SK-N-MC (cell line): Measurements from ENCODE around the gene PPFIA4.

Source experiments
- DNase-seq: peaks from one replicate; pipeline ENCODE4 v3.0.0-alpha.2; 2011; ENCODE audit warnings: low read depth, low spot score
- H3K27ac ChIP-seq: fragments of 200-600 bp; sonication (generic); 2 replicates; pipeline ENCODE4 v1.5.1; 2016; ENCODE audit warnings: mixed run types
- H3K36me3 ChIP-seq: fragments of 200-600 bp; sonication (generic); 2 replicates; pipeline ENCODE4 v1.6.1; 2017; ENCODE audit warnings: antibody characterized with exemption, low read length, mixed read lengths; ENCODE audit not compliant: insufficient read depth
- H3K4me3 ChIP-seq: fragments of 200-600 bp; sonication (generic); 2 replicates; pipeline ENCODE4 v1.5.1; 2016
- H3K9ac ChIP-seq: fragments of 200-600 bp; sonication (generic); 2 replicates; pipeline ENCODE4 v1.8.0; 2017; ENCODE audit warnings: mixed run types, mixed read lengths; ENCODE audit not compliant: insufficient read length
- H3K9me3 ChIP-seq: fragments of 200-600 bp; sonication (generic); 2 replicates; pipeline ENCODE4 v1.6.1; 2017; ENCODE audit warnings: low read depth, mild to moderate bottlenecking, antibody characterized with exemption, low read length, moderate library complexity, mixed read lengths
- EZH2 ChIP-seq: fragments of 200-600 bp; sonication (generic); IDR thresholded peaks from one replicate; pipeline ENCODE4 v1.6.1; 2017; ENCODE audit warnings: antibody characterized with exemption
- FOXP2 ChIP-seq: optimal IDR thresholded peaks from 2 replicates; pipeline ENCODE3; 2011; ENCODE audit warnings: mild to moderate bottlenecking, moderate library complexity; ENCODE audit not compliant: insufficient read depth; ENCODE audit errors: extremely low read length, control extremely low read depth
- POLR2AphosphoS5 ChIP-seq: IDR thresholded peaks from 2 replicates; pipeline ENCODE4 v1.6.1; 2012; ENCODE audit warnings: mild to moderate bottlenecking, low read depth, low read length, borderline replicate concordance

The PPFIA4 gene

DNA sequence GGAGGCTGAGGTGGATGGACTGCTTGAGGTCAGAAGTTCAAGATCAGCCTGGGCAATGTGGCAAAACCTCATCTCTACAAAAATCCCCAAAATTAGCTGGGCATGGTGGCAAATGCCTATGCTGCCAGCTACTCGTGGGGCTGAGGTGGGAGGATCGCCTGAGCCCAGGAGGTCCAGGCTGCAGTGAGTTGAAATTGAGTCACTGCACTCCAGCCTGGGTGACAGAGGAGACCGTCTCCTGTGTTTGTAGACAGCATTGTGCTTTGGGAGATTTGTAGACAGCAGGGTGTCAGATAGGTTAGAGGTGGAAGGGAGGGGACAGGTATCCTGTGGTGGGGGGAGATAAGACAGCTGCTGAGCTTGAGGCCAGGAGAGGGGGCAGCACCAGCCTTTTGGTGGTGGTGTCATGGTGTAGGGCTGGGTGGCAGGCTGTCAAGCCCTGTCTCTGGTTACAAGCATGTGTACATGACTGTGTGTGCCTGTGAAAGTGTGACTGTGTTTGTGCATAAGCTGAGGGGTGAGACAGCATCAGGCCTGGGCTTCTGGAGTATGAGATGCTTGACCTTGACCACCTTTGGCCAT is 15.2 kb downstream of the PPFIA4 start:
- no peak overlapping the region for H3K4me3 ChIP-seq
- no peak overlapping the region for H3K27ac ChIP-seq
- no peak overlapping the region for H3K9ac ChIP-seq
- TF ChIP-seq EZH2 (no peak), POLR2AphosphoS5 (no peak), FOXP2 (no peak)
- no peak for DNase-seq
- no peaks in the 10 kb centered on the region for H3K36me3 ChIP-seq
- no peaks in the 10 kb centered on the region for H3K9me3 ChIP-seq

DNA sequence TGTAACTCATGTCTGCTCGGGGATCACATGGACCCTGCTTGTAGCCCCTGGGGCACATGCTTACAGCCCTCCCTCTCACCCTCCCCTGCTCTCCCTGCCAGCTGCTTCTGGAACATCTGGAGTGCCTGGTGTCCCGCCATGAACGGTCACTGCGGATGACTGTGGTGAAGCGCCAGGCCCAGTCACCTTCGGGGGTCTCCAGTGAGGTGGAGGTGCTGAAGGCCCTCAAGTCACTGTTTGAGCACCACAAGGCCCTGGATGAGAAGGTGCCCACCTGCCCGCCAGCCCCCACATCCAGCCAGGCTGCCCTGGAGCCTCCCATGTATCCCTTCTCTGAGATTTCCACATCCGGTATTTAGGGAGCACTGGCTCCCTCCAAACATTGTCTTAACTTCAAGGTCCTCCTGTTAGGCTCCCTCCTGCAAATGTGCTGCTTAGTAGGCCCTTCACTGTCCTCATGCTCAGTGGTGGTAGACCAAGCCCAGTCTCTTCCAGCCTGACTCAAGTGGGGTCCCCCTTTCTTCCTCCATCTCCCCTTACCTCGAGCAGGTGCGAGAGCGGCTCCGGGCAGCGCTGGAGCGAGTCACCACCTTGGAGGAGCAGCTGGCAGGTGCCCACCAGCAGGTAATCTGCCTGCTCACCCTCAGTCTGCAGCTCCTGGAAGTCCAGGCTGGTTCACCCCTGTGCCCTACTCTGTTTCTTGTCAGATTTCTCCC is 17.7 kb downstream of the PPFIA4 start:
- no peaks in the 10 kb centered on the region for H3K9me3 ChIP-seq
- H3K9ac ChIP-seq, result no peak overlapping the region
- TF ChIP-seq POLR2AphosphoS5 (no peak), EZH2 (no peak), FOXP2 (no peak)
- no peak overlapping the region for H3K4me3 ChIP-seq
- no peak for DNase-seq
- H3K36me3 ChIP-seq, result no peaks in the 10 kb centered on the region
- no peak overlapping the region for H3K27ac ChIP-seq

DNA sequence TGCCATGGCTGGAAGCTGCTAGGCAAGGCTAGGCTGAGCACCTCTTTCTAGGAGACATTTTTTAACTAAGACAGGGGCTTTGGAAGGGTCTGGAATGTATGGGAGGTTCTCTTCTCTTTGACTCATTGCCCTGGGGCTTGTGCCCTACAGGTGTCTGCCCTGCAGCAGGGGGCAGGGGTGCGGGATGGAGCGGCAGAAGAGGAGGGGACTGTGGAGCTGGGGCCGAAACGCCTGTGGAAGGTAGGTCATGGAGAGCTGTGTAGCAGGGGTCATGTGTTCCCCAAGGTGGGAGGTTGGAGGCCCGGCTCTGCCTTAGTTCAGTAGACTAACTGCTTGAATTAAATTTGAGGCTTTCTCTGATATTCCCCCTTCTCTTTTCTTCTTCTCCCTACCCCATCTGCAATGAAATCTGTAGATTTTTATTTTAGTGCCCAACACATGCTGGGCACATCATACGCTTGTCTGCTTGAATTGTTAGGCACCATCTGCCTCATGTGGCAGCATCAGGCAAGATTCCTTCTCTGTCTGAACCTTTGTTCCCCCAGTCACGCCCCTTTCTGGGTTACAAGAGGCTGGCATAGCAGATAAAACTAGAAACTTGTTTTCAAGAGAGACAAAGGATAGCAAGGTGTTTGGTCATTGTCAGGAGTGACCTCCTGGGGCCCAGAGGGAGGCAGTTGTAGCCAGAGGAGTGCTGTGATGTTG is 18.4 kb downstream of the PPFIA4 start:
- DNase-seq, result no peak

DNA sequence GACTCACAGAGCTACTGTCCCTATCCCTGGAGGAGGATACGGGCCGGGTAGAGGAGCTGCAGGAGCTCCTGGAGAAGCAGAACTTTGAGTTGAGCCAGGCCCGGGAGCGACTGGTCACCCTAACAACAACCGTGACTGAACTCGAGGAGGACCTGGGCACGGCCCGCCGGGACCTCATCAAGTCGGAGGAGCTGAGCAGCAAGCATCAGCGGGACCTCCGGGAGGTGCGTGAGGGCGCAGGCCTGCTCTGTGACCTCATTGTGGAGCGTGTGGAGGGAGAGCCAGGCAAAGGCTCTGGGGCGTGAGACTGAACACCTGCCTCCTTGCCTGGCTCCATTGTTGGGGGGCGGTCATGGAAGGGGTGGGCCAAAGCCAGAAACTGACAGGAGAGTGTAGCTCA is 19.0 kb downstream of the PPFIA4 start:
- no peak overlapping the region for H3K27ac ChIP-seq
- TF ChIP-seq FOXP2 (no peak), POLR2AphosphoS5 (no peak), EZH2 (no peak)
- H3K4me3 ChIP-seq, result no peak overlapping the region
- H3K9me3 ChIP-seq, result no peaks in the 10 kb centered on the region
- no peaks in the 10 kb centered on the region for H3K36me3 ChIP-seq
- no peak for DNase-seq
- H3K9ac ChIP-seq, result no peak overlapping the region

More for the DNA sequence above, 18.4 kb downstream of the PPFIA4 start:
- no peak overlapping the region for H3K9ac ChIP-seq
- no peak overlapping the region for H3K27ac ChIP-seq
- no peak for TF ChIP-seq POLR2AphosphoS5
- H3K9me3 ChIP-seq, result no peaks in the 10 kb centered on the region
- H3K36me3 ChIP-seq, result no peaks in the 10 kb centered on the region
- no peak overlapping the region for H3K4me3 ChIP-seq

DNA sequence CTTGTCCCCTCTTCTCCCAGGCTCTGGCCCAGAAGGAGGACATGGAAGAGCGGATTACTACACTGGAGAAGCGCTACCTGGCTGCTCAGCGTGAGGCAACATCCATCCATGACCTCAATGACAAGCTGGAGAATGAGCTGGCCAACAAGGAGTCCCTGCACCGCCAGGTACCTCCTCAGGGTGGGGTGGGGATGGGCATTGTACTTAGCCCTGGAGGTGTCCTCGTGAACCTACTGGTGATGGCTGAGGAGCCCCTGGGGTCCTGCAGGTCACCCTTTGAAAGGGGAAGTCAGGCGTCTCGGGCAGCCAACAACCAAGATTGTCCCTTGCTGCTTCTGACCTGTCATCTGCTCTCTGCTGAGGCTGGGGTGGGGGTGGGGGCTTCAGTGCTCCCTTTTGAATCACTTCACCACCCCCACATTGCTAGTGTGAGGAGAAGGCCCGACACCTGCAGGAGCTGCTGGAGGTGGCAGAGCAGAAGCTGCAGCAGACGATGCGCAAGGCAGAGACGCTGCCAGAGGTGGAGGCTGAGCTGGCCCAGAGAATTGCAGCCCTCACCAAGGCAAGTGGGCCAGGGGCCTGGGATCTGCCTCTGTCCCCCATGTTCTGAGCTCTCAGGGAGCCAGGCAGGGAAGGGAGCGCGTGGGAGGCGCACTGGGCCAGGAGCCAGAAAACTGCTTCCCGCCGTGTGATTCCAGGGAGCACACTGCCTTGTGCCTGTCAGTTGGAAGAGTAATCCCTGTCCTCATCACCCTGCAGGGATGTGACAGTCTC is 19.7 kb downstream of the PPFIA4 start:
- DNase-seq, result no peak
- H3K9ac ChIP-seq, result no peak overlapping the region
- TF ChIP-seq EZH2 (no peak), POLR2AphosphoS5 (no peak), FOXP2 (no peak)
- H3K4me3 ChIP-seq, result no peak overlapping the region
- no peaks in the 10 kb centered on the region for H3K9me3 ChIP-seq
- H3K36me3 ChIP-seq, result no peaks in the 10 kb centered on the region
- no peak overlapping the region for H3K27ac ChIP-seq

DNA sequence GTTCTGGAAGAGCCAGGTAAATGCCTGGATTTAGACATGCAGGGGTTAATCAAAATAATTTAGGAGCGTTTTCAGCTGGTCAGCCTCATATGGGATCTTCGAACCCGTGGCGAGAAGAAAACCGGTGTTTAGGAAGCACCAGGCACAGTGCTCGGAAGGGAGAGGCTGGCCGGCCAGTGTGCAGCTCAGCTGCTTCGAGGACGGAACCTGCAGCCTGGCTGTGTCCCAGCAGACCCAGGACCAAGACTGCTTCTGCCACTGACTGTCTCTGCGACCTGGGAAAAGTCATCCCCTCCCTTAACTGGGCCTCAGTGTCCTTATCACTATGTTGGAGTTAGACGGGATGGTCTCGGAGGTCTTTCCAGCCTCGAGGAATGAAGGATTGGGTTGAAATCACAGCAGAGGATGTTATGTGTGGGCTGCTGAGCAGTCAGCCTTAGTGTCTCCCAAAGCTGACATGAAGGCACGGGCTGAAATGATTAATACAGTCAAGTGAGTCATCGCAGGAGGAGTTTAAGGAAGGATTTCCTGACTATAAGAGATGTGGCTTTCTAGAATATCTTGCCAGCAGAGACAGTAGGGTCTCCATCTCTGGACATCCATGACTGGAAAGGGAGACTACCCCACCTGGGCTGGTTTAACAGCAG is 20.8 kb downstream of the PPFIA4 start:
- DNase-seq, result no peak
- Histone ChIP-seq H3K9me3 (no peaks in the 10 kb centered on the region), H3K36me3 (no peaks in the 10 kb centered on the region), H3K4me3 (no peak overlapping the region), H3K9ac (no peak overlapping the region), H3K27ac (no peak overlapping the region)
- TF ChIP-seq POLR2AphosphoS5, result no peak
- TF ChIP-seq FOXP2, result no peak
- TF ChIP-seq EZH2, result no peak

DNA sequence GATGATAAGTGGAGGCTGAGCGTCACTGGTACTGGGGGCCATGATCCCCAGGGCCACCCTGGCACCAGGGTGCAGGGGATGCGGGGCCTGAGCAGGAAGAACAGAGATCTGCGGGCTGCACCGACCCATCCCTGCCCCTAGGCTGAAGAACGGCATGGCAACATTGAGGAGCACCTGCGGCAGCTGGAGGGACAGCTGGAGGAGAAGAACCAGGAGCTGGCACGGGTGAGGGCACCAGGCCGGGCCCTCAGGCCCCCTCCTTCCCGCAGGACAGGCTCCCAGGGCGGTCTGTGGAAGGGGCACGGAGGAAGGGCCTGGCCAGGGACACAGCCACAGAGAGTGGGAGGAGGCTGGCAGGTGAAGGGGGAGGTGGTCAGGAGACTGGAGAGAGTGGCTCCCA is 21.8 kb downstream of the PPFIA4 start:
- no peaks in the 10 kb centered on the region for H3K9me3 ChIP-seq
- H3K27ac ChIP-seq, result no peak overlapping the region

DNA sequence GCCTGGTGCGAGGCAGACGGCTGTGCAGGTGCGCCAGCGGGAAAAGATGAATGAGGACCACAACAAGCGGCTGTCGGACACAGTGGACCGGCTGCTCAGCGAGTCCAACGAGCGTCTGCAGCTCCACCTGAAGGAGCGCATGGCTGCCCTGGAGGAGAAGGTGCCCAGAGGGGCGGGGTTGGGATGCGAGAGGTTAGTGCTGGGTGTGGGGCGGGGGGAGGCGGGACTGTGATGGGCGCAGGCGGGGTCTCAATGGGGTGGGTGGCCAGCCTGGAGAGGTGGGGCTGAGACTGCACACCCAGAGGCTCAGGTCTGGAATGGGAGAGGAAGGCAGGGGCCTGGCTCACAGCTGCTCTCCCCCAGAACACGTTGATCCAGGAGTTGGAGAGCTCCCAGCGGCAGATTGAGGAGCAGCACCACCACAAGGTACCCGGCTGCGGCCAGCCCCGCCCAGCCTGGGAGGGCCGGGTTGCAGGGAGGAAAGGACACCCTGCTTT is 22.3 kb downstream of the PPFIA4 start:
- TF ChIP-seq FOXP2, result no peak
- TF ChIP-seq POLR2AphosphoS5, result no peak
- TF ChIP-seq EZH2, result no peak
- Histone ChIP-seq H3K4me3 (no peak overlapping the region), H3K36me3 (no peaks in the 10 kb centered on the region), H3K27ac (no peak overlapping the region), H3K9ac (no peak overlapping the region), H3K9me3 (no peaks in the 10 kb centered on the region)
- DNase-seq, result no peak

More for the DNA sequence above, 21.8 kb downstream of the PPFIA4 start:
- no peaks in the 10 kb centered on the region for H3K36me3 ChIP-seq
- no peak overlapping the region for H3K9ac ChIP-seq
- DNase-seq, result no peak
- no peak overlapping the region for H3K4me3 ChIP-seq
- TF ChIP-seq FOXP2 (no peak), POLR2AphosphoS5 (no peak), EZH2 (no peak)
